PFSK-1 (cell line): Measurements from ENCODE around the gene AGTPBP1.

Source experiments
- FOXP2 ChIP-seq: optimal IDR thresholded peaks from 2 replicates; pipeline ENCODE3; 2011; ENCODE audit warnings: borderline replicate concordance, control low read depth, inconsistent platforms; ENCODE audit not compliant: insufficient read depth; ENCODE audit errors: extremely low read length, extremely low read depth
- POLR2AphosphoS5 ChIP-seq: IDR thresholded peaks from 2 replicates; pipeline ENCODE4 v1.6.1; 2012; ENCODE audit warnings: low read depth, mild to moderate bottlenecking, control low read depth, low read length, moderate library complexity
- REST ChIP-seq, 2 experiments: IDR thresholded peaks; 2 replicates each; pipeline versions ENCODE4 v1.6.1 to v1.8.0; 2011 to 2012; ENCODE audit warnings: low read depth in 2 of 2, low read length in 2 of 2, control low read depth in 1 of 2, inconsistent platforms in 1 of 2, mild to moderate bottlenecking in 1 of 2, moderate library complexity in 1 of 2; ENCODE audit not compliant: insufficient read depth in 1 of 2
- SIN3A ChIP-seq: IDR thresholded peaks from 2 replicates; pipeline ENCODE4 v1.6.1; 2012; ENCODE audit warnings: mild to moderate bottlenecking, low read length, moderate library complexity, borderline replicate concordance; ENCODE audit not compliant: insufficient read depth
- TAF1 ChIP-seq: IDR thresholded peaks from 2 replicates; pipeline ENCODE4 v1.6.1; 2012; ENCODE audit warnings: low read length, control low read depth, borderline replicate concordance; ENCODE audit not compliant: insufficient read depth

AGTPBP1 gene

GRCh38 chr9:85645909-85646627, 95.7 kb downstream of the AGTPBP1 start:
- TF ChIP-seq POLR2AphosphoS5 = no peak
- no peak for TF ChIP-seq TAF1
- no peak for TF ChIP-seq FOXP2
- no peak for TF ChIP-seq REST (IDR thresholded peaks at IDR 0.05; ENCODE audit: insufficient read depth in 1 of 2, low read depth in 2 of 2, low read length in 2 of 2)
- no peak for TF ChIP-seq SIN3A

GRCh38 chr9:85640425-85640824, 101.3 kb downstream of the AGTPBP1 start:
- no peak for TF ChIP-seq TAF1
- TF ChIP-seq SIN3A = no peak
- no peak for TF ChIP-seq FOXP2
- no peak for TF ChIP-seq POLR2AphosphoS5
- no peak for TF ChIP-seq REST (IDR thresholded peaks at IDR 0.05; ENCODE audit: insufficient read depth in 1 of 2, low read depth in 2 of 2, low read length in 2 of 2)

DNA sequence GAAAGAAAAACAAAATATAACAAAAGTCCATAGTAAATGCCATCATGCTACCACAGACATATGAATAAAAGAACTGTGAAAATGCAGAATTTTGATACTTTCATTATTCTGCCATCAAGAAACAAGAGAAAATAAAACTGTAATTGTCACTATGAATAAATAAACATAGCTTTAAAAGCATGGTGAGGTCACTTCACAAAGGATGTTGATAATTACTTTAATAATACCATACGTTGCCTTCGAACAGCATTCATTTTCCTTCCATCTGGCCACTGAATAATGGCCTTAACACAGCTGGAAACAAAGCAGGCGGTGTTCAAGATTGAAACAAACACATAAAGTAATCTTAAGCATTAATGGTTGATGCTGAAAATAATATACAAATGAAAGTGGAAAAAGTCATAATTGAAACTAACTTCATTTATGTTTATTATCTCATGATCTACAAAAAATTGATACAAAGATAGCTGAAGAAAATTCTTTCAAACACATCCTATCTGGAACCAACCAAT, 102.0 kb downstream of the AGTPBP1 start:
- TF ChIP-seq SIN3A = no peak
- TF ChIP-seq TAF1 = no peak
- TF ChIP-seq POLR2AphosphoS5 = no peak
- TF ChIP-seq REST (IDR thresholded peaks at IDR 0.05; ENCODE audit: insufficient read depth in 1 of 2, low read depth in 2 of 2, low read length in 2 of 2) = no peak
- TF ChIP-seq FOXP2 = no peak

- TF ChIP-seq FOXP2 (no peak), SIN3A (no peak), TAF1 (no peak), REST (IDR thresholded peaks at IDR 0.05; ENCODE audit: insufficient read depth in 1 of 2, low read depth in 2 of 2, low read length in 2 of 2) (no peak), POLR2AphosphoS5 (no peak)
Observed at GRCh38 chr9:85631809-85632208, 109.9 kb downstream of the AGTPBP1 start.
